ENCODE data around the gene LRMDA. TPM values are rescaled to one million over a fixed set of nuclear protein-coding genes. Genes with fewer than 3 reads are reported as not detected.

Gene LRMDA
- total RNA-seq, 4 donors from 2014 or later, result 0.76 to 6.4 (median 1.3) TPM

GRCh38 chr10:75532253-75532924, 101.0 kb downstream of the LRMDA start:
- 78 to 82% methylated on average over 3 of the region's 3 CpGs for WGBS, 2 donors
- intact Hi-C loops (cut with DNase I; ENCODE audit: low total_unique reads), result no loop called here
- DNase-seq (ENCODE audit: low spot score in 2 of 2), result no peak
- no peak overlapping the region for H3K4me3 ChIP-seq (ENCODE audit: low read depth, poor library complexity, severe bottlenecking)
- no peak for TF ChIP-seq CTCF (IDR thresholded peaks at IDR 0.05)
- TF ChIP-seq POLR2A (IDR thresholded peaks at IDR 0.05), result no peak

- no peak for TF ChIP-seq CTCF (IDR thresholded peaks at IDR 0.05)
- no peak for TF ChIP-seq POLR2A (IDR thresholded peaks at IDR 0.05)
- intact Hi-C loops (cut with DNase I; ENCODE audit: low total_unique reads), result no loop called here
- H3K4me3 ChIP-seq (ENCODE audit: low read depth, poor library complexity, severe bottlenecking), result no peak overlapping the region
- WGBS, 2 donors, result 95 to 97% methylated on average over 8 of the region's 8 CpGs
- DNase-seq (ENCODE audit: low spot score in 2 of 2), result no peak
Measured at GRCh38 chr10:75538144-75538543, 106.7 kb downstream of the LRMDA start.

- intact Hi-C loops (cut with DNase I; ENCODE audit: low total_unique reads), result no loop called here
- TF ChIP-seq CTCF (IDR thresholded peaks at IDR 0.05) (no peak), POLR2A (IDR thresholded peaks at IDR 0.05) (no peak)
- no peak for DNase-seq (ENCODE audit: low spot score in 2 of 2)
- 76 to 84% methylated on average over 1 of the region's 1 CpG for WGBS, 2 donors
- no peak overlapping the region for H3K4me3 ChIP-seq (ENCODE audit: low read depth, poor library complexity, severe bottlenecking)
Measured at GRCh38 chr10:75538765-75539164, 107.3 kb downstream of the LRMDA start.

GRCh38 chr10:75540357-75540966, 109.0 kb downstream of the LRMDA start:
- no peak overlapping the region for H3K4me3 ChIP-seq (ENCODE audit: low read depth, poor library complexity, severe bottlenecking)
- no peak for DNase-seq (ENCODE audit: low spot score in 2 of 2)
- WGBS, 2 donors, result 39 to 58% methylated on average over 1 of the region's 1 CpG
- intact Hi-C loops (cut with DNase I; ENCODE audit: low total_unique reads), result no loop called here
- no peak for TF ChIP-seq CTCF (IDR thresholded peaks at IDR 0.05)
- TF ChIP-seq POLR2A (IDR thresholded peaks at IDR 0.05), result no peak

GRCh38 chr10:75540981-75541380, 109.6 kb downstream of the LRMDA start:
- H3K4me3 ChIP-seq (ENCODE audit: low read depth, poor library complexity, severe bottlenecking), result no peak overlapping the region
- 68 to 69% methylated on average over 4 of the region's 4 CpGs for WGBS, 2 donors
- intact Hi-C loops (cut with DNase I; ENCODE audit: low total_unique reads), result no loop called here
- DNase-seq (ENCODE audit: low spot score in 2 of 2), result no peak
- TF ChIP-seq CTCF (IDR thresholded peaks at IDR 0.05) (no peak), POLR2A (IDR thresholded peaks at IDR 0.05) (no peak)
